Bone marrow (tissue), 2 donors: ENCODE results near the gene AIFM1.

Experiments used
- DNase-seq, 2 donors: peaks; one replicate each; lab custom pipeline; 2025; lab: John Stamatoyannopoulos, UW

Gene AIFM1

GRCh38 chrX:130093271-130093670 is 72.4 kb downstream of the AIFM1 start:
- no peak for DNase-seq

- DNase-seq, result peak; percentile 14 to 81
Observed at GRCh38 chrX:130091980-130092522, 73.6 kb downstream of the AIFM1 start.

GRCh38 chrX:130090364-130090763 is 75.3 kb downstream of the AIFM1 start:
- DNase-seq, result no peak

GRCh38 chrX:130086447-130087206 is 79.0 kb downstream of the AIFM1 start:
- DNase-seq, result peak; percentile 6 to 72

- no peak for DNase-seq
Observed at GRCh38 chrX:130085551-130086446, 79.8 kb downstream of the AIFM1 start.

GRCh38 chrX:130084631-130085237 is 80.9 kb downstream of the AIFM1 start:
- DNase-seq, result peak in 1 of 2 donors; percentile 3

- DNase-seq, result peak in 1 of 2 donors; percentile 1
Observed at GRCh38 chrX:130083656-130084382, 81.8 kb downstream of the AIFM1 start.

- DNase-seq, result no peak
Observed at GRCh38 chrX:130083107-130083490, 82.5 kb downstream of the AIFM1 start.

- DNase-seq, result peak; percentile 27 to 56
Observed at GRCh38 chrX:130082244-130083106, 83.2 kb downstream of the AIFM1 start.

GRCh38 chrX:130081421-130082045 is 84.1 kb downstream of the AIFM1 start:
- no peak for DNase-seq

GRCh38 chrX:130080791-130081367 is 84.8 kb downstream of the AIFM1 start:
- DNase-seq, result no peak

- peak; percentile 0 to 46 for DNase-seq
Observed at GRCh38 chrX:130079824-130080406, 85.7 kb downstream of the AIFM1 start.
